SK-N-SH (cell line): ENCODE measurements around the gene ATP6V1B1. TPM values are rescaled to one million over a fixed set of nuclear protein-coding genes. Genes with fewer than 3 reads are reported as not detected.

Source experiments
- CTCF ChIA-PET: fragments of 300-600, 350-600 bp; formaldehyde crosslinking; extraction: SDS; loops from one replicate; lab custom pipeline; 2021; lab: Yijun Ruan, JAX
- POLR2A ChIA-PET: fragments of 350-600 bp; sonication (Branson Sonifier 250); formaldehyde crosslinking; extraction: SDS; loops from one replicate; lab custom pipeline; 2020; ENCODE audit warnings: antibody characterized with exemption, inconsistent platforms; lab: Yijun Ruan, JAX
- DNase-seq: peaks from one replicate; pipeline ENCODE4 v3.0.0; 2012
- H2AFZ ChIP-seq: fragments of 200-600 bp; sonication (generic); 2 replicates; pipeline ENCODE4 v1.8.1; 2016; ENCODE audit warnings: antibody characterized with exemption, mild to moderate bottlenecking, low read depth
- H3F3A ChIP-seq: fragments of 200-600 bp; sonication (generic); replicated peaks from 2 replicates; pipeline ENCODE3; 2016; ENCODE audit warnings: antibody characterized with exemption, mild to moderate bottlenecking; ENCODE audit not compliant: insufficient read depth
- H3K27ac ChIP-seq, 2 experiments: fragments of 200-500 bp in 1 of 2; fragments of 200-600 bp in 1 of 2; sonication (Bioruptor generic) in 1 of 2; sonication (generic), shearing (Covaris generic) in 1 of 2; 2 replicates each; pipeline versions ENCODE4 v1.5.1 to v1.6.1; 2014 to 2016; ENCODE audit warnings: low read depth in 2 of 2, inconsistent platforms in 1 of 2, low read length in 1 of 2, mild to moderate bottlenecking in 1 of 2, mixed read lengths in 1 of 2
- H3K27me3 ChIP-seq: fragments of 200-600 bp; sonication (generic), shearing (Covaris generic); 2 replicates; pipeline ENCODE4 v1.6.1; 2016; ENCODE audit warnings: mixed run types; ENCODE audit not compliant: insufficient read depth
- H3K36me3 ChIP-seq, 2 experiments: fragments of 200-500 bp in 1 of 2; fragments of 200-600 bp in 1 of 2; sonication (Bioruptor generic) in 1 of 2; sonication (generic) in 1 of 2; replicated peaks in 1 of 2; 2 replicates each; pipeline versions ENCODE3 to v1.5.1; 2014 to 2016; ENCODE audit warnings: low read length in 1 of 2, mild to moderate bottlenecking in 1 of 2; ENCODE audit not compliant: insufficient read depth in 2 of 2, control insufficient read depth in 1 of 2
- H3K4me1 ChIP-seq, 2 experiments: fragments of 200-500 bp in 1 of 2; fragments of 200-600 bp in 1 of 2; sonication (Bioruptor generic) in 1 of 2; sonication (generic), shearing (Covaris generic) in 1 of 2; 2 replicates each; pipeline versions ENCODE4 v1.5.1 to v1.6.1; 2014 to 2016; ENCODE audit warnings: low read depth in 1 of 2, low read length in 1 of 2, mixed run types in 1 of 2; ENCODE audit not compliant: insufficient read depth in 2 of 2, control insufficient read depth in 1 of 2
- H3K4me2 ChIP-seq: fragments of 200-600 bp; sonication (generic), shearing (Covaris generic); 2 replicates; pipeline ENCODE4 v1.6.1; 2017; ENCODE audit warnings: mixed run types
- H3K4me3 ChIP-seq, 2 experiments: fragments of 200-500 bp in 1 of 2; fragments of 200-600 bp in 1 of 2; sonication (Bioruptor generic) in 1 of 2; sonication (generic), shearing (Covaris generic) in 1 of 2; 2 replicates each; pipeline versions ENCODE4 v1.5.1 to v1.8.1; 2014 to 2016; ENCODE audit warnings: low read depth in 2 of 2, inconsistent platforms in 1 of 2, low read length in 1 of 2, mild to moderate bottlenecking in 1 of 2, mixed read lengths in 1 of 2, moderate library complexity in 1 of 2
- H3K79me2 ChIP-seq: fragments of 200-600 bp; sonication (generic); 2 replicates; pipeline ENCODE4 v1.8.1; 2017; ENCODE audit warnings: mild to moderate bottlenecking; ENCODE audit not compliant: insufficient read depth
- H3K9ac ChIP-seq: fragments of 200-600 bp; sonication (generic); 2 replicates; pipeline ENCODE4 v1.6.1; 2017; ENCODE audit warnings: mixed run types
- H3K9me2 ChIP-seq: fragments of 200-600 bp; sonication (generic); 2 replicates; pipeline ENCODE4 v1.6.1; 2017; ENCODE audit warnings: mixed run types
- H3K9me3 ChIP-seq: fragments of 200-600 bp; sonication (generic); 2 replicates; pipeline ENCODE4 v1.6.1; 2017; ENCODE audit warnings: mixed run types, mild to moderate bottlenecking, moderate library complexity
- H4K20me1 ChIP-seq: fragments of 200-600 bp; sonication (generic); 2 replicates; pipeline ENCODE4 v1.6.1; 2017; ENCODE audit warnings: mild to moderate bottlenecking, mixed run types; ENCODE audit not compliant: insufficient read depth
- ELF1 ChIP-seq: IDR thresholded peaks from 2 replicates; pipeline ENCODE4 v1.4.0; 2012
- EP300 ChIP-seq, 2 experiments: IDR thresholded peaks; 2 replicates each; pipeline versions ENCODE4 v1.4.0 to v1.6.1; 2012; ENCODE audit warnings: borderline replicate concordance in 1 of 2, low read depth in 1 of 2, low read length in 1 of 2
- EZH2phosphoT487 ChIP-seq: fragments of 200-600 bp; sonication (generic); IDR thresholded peaks from 2 replicates; pipeline ENCODE4 v1.6.1; 2017; ENCODE audit warnings: low read depth, mixed run types, mild to moderate bottlenecking, antibody characterized with exemption, moderate library complexity, borderline replicate concordance
- FOXJ3 ChIP-seq: sonication (generic); formaldehyde crosslinking; IDR thresholded peaks from 2 replicates; pipeline ENCODE4 v1.5.1; 2020; ENCODE audit warnings: mild to moderate bottlenecking, missing genetic modification reagents
- FOXM1 ChIP-seq: IDR thresholded peaks from 2 replicates; pipeline ENCODE4 v1.4.0; 2012; ENCODE audit warnings: low read depth, mild to moderate bottlenecking
- GATA2 ChIP-seq: sonication (generic); formaldehyde crosslinking; IDR thresholded peaks from 2 replicates; pipeline ENCODE4 v1.5.0; 2020; ENCODE audit warnings: mild to moderate bottlenecking, missing genetic modification reagents
- JUND ChIP-seq: IDR thresholded peaks from 2 replicates; pipeline ENCODE4 v1.4.0; 2012
- MEF2A ChIP-seq: IDR thresholded peaks from 2 replicates; pipeline ENCODE4 v1.4.0; 2012; ENCODE audit warnings: low read depth, borderline replicate concordance
- MXI1 ChIP-seq: IDR thresholded peaks from 2 replicates; pipeline ENCODE4 v1.6.1; 2012; ENCODE audit warnings: mild to moderate bottlenecking, low read depth, low read length, improper control_type of control experiment
- NRF1 ChIP-seq: IDR thresholded peaks from 2 replicates; pipeline ENCODE4 v1.6.1; 2012; ENCODE audit warnings: low read depth, mild to moderate bottlenecking, low read length
- POLR2AphosphoS5 ChIP-seq: IDR thresholded peaks from 2 replicates; pipeline ENCODE4 v1.6.1; 2012; ENCODE audit warnings: low read depth, low read length
- RCOR1 ChIP-seq: fragments of 150-350 bp; IDR thresholded peaks from 2 replicates; pipeline ENCODE4 v1.6.1; 2017; ENCODE audit warnings: antibody characterized with exemption, low read length
- RFX5 ChIP-seq: IDR thresholded peaks from 2 replicates; pipeline ENCODE4 v1.6.1; 2012; ENCODE audit warnings: mild to moderate bottlenecking, improper control_type of control experiment, low read length
- RXRA ChIP-seq: IDR thresholded peaks from 2 replicates; pipeline ENCODE4 v1.4.0; 2012; ENCODE audit warnings: low read depth, mild to moderate bottlenecking, borderline replicate concordance
- SIN3A ChIP-seq: IDR thresholded peaks from 2 replicates; pipeline ENCODE4 v1.6.1; 2012; ENCODE audit warnings: low read depth, mild to moderate bottlenecking, low read length, moderate library complexity, borderline replicate concordance
- SMC3 ChIP-seq: IDR thresholded peaks from 2 replicates; pipeline ENCODE4 v1.6.1; 2012; ENCODE audit warnings: low read depth, low read length, improper control_type of control experiment
- TAF1 ChIP-seq: IDR thresholded peaks from 2 replicates; pipeline ENCODE4 v1.6.1; 2012; ENCODE audit warnings: low read depth, mild to moderate bottlenecking, low read length, moderate library complexity, borderline replicate concordance
- TCF12 ChIP-seq: IDR thresholded peaks from 2 replicates; pipeline ENCODE4 v1.4.0; 2012
- WGBS: methylation state at CpG from one replicate; pipeline ENCODE4 v1.1.6; 2017; ENCODE audit warnings: low lambda C conversion rate; 5-methylcytosine and 5-hydroxymethylcytosine counted together
- polyA plus RNA-seq, 3 experiments: library from polyadenylated mRNA; depleted of rRNA; stranded (reverse); fragments of >200 nt; gene quantifications; 2 replicates each; pipeline ENCODE4 v1.2.3, GENCODE V29; 2012
- TF ChIP-seq, protein P1 (sequence below): IDR thresholded peaks from 2 replicates; pipeline ENCODE4 v1.6.1; 2012; ENCODE audit warnings: mild to moderate bottlenecking, low read depth, low read length, moderate library complexity
- TF ChIP-seq, protein P2 (sequence below): IDR thresholded peaks from 2 replicates; pipeline ENCODE4 v1.4.0; 2012; ENCODE audit warnings: low read depth
- TF ChIP-seq, protein P3 (sequence below): IDR thresholded peaks from 2 replicates; pipeline ENCODE4 v1.4.0; 2012; ENCODE audit warnings: low read depth, borderline replicate concordance

Gene ATP6V1B1
- polyA plus RNA-seq, 1 of the 3 experiments (the other 2 are of a cell fraction), result 4.9 TPM

GRCh38 chr2:70962885-70963878 lies 27.5 kb downstream of the ATP6V1B1 start:
- POLR2A ChIA-PET, result no interaction called here
- TF ChIP-seq SMC3 (no peak), RCOR1 (no peak), MEF2A (no peak), FOXJ3 (CRISPR knock-in tag) (no peak), FOXM1 (no peak)
- TF ChIP-seq, protein P1, sequence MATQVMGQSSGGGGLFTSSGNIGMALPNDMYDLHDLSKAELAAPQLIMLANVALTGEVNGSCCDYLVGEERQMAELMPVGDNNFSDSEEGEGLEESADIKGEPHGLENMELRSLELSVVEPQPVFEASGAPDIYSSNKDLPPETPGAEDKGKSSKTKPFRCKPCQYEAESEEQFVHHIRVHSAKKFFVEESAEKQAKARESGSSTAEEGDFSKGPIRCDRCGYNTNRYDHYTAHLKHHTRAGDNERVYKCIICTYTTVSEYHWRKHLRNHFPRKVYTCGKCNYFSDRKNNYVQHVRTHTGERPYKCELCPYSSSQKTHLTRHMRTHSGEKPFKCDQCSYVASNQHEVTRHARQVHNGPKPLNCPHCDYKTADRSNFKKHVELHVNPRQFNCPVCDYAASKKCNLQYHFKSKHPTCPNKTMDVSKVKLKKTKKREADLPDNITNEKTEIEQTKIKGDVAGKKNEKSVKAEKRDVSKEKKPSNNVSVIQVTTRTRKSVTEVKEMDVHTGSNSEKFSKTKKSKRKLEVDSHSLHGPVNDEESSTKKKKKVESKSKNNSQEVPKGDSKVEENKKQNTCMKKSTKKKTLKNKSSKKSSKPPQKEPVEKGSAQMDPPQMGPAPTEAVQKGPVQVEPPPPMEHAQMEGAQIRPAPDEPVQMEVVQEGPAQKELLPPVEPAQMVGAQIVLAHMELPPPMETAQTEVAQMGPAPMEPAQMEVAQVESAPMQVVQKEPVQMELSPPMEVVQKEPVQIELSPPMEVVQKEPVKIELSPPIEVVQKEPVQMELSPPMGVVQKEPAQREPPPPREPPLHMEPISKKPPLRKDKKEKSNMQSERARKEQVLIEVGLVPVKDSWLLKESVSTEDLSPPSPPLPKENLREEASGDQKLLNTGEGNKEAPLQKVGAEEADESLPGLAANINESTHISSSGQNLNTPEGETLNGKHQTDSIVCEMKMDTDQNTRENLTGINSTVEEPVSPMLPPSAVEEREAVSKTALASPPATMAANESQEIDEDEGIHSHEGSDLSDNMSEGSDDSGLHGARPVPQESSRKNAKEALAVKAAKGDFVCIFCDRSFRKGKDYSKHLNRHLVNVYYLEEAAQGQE, result no peak

DNA sequence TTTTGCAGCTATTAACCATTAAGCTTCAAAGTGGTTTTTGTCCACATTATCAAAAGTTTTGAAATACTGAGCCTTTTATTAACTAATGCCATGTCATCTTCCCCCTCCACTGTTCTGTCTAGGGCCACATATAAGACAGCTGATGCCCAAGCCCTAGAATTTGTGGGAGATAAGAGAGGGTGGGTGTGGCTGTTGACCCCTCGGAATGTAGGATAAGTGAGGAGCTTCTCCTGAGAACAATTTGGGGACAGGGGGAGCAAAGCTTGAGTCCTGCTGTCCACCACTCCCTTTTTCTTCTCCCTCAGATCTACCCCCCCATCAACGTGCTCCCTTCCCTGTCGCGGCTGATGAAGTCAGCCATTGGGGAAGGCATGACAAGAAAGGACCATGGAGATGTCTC lies 28.4 kb downstream of the ATP6V1B1 start:
- Histone ChIP-seq H3K27ac (no peak overlapping the region), H3K9me2 (no peaks in the 10 kb centered on the region), H3K79me2 (no peaks in the 10 kb centered on the region), H3K4me2 (no peak overlapping the region), H4K20me1 (no peaks in the 10 kb centered on the region), H2AFZ (no peak overlapping the region), H3F3A (no peaks in the 10 kb centered on the region), H3K9ac (no peak overlapping the region)
- POLR2A ChIA-PET, result no interaction called here
- CTCF ChIA-PET, result interaction anchor here (0.6 to 9.5 kb wide), 27 partner anchors 9 to 1756 kb away, joined by 3 to 93 read pairs (median 4); partner anchors contain the start of genes ANKRD53, FIGLA and NAGK
- no peak for TF ChIP-seq EP300 (IDR thresholded peaks at IDR 0.05; ENCODE audit: borderline replicate concordance in 1 of 2, low read depth in 1 of 2, low read length in 1 of 2)
- no peak for TF ChIP-seq RCOR1
- no peak for TF ChIP-seq NRF1
- no peak for TF ChIP-seq GATA2 (CRISPR knock-in tag)
- no peak for TF ChIP-seq SIN3A
- no peak for TF ChIP-seq RXRA
- TF ChIP-seq, protein P2, sequence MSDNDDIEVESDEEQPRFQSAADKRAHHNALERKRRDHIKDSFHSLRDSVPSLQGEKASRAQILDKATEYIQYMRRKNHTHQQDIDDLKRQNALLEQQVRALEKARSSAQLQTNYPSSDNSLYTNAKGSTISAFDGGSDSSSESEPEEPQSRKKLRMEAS, result no peak
- TF ChIP-seq JUND, result no peak
- no peak for TF ChIP-seq RFX5
- no peak for TF ChIP-seq ELF1
- no peak for TF ChIP-seq POLR2AphosphoS5
- TF ChIP-seq FOXJ3 (CRISPR knock-in tag), result no peak
- TF ChIP-seq TAF1, result no peak
- TF ChIP-seq MXI1, result no peak
- TF ChIP-seq, protein P3, sequence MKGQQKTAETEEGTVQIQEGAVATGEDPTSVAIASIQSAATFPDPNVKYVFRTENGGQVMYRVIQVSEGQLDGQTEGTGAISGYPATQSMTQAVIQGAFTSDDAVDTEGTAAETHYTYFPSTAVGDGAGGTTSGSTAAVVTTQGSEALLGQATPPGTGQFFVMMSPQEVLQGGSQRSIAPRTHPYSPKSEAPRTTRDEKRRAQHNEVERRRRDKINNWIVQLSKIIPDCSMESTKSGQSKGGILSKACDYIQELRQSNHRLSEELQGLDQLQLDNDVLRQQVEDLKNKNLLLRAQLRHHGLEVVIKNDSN, result no peak
- no peak for TF ChIP-seq EZH2phosphoT487
- TF ChIP-seq TCF12, result no peak
- TF ChIP-seq, all 33 proteins: peak for 0
- no peaks in the 10 kb centered on the region for H3K27me3 ChIP-seq
- no peaks in the 10 kb centered on the region; a peak in 1 of 4 replicates for H3K4me1 ChIP-seq
- no peaks in the 10 kb centered on the region for H3K9me3 ChIP-seq
- H3K36me3 ChIP-seq, result no peaks in the 10 kb centered on the region
- peak; percentile 20 for DNase-seq
- H3K4me3 ChIP-seq, result no peak overlapping the region
- 96% methylated on average over 4 of the region's 4 CpGs for WGBS

More at GRCh38 chr2:70962885-70963878, 27.5 kb downstream of the ATP6V1B1 start:
- Histone ChIP-seq H3F3A (no peaks in the 10 kb centered on the region), H3K4me3 (no peak overlapping the region), H3K4me2 (no peak overlapping the region), H3K9ac (no peak overlapping the region), H2AFZ (no peak overlapping the region), H3K27ac (no peak overlapping the region), H3K9me3 (no peaks in the 10 kb centered on the region), H4K20me1 (no peaks in the 10 kb centered on the region), H3K4me1 (no peaks in the 10 kb centered on the region; a peak in 1 of 4 replicates), H3K36me3 (no peaks in the 10 kb centered on the region), H3K79me2 (no peaks in the 10 kb centered on the region), H3K27me3 (no peaks in the 10 kb centered on the region), H3K9me2 (no peaks in the 10 kb centered on the region)
- DNase-seq, result peak; percentile 17
- 76% methylated on average over 16 of the region's 18 CpGs for WGBS
- CTCF ChIA-PET, result interaction anchor here (0.6 to 9.5 kb wide), 15 partner anchors 8 to 178 kb away, joined by 3 to 93 read pairs (median 5); no protein-coding TSS in a partner anchor
